Caco-2 (cell line): ENCODE data around the gene ASB16. TPM values are rescaled to one million over a fixed set of nuclear protein-coding genes. Genes with fewer than 3 reads are reported as not detected.

Experiments
- BruUV-seq: library from RNA; stranded (reverse); fragments of 400-500 nt; replicated peaks from 2 replicates; lab custom pipeline; 2021; lab: Mats Ljungman, UMichigan
- CTCF ChIA-PET: fragments of 300-600 bp; sonication (Branson Sonifier 250); formaldehyde crosslinking; loops from one replicate; lab custom pipeline; 2022; ENCODE audit warnings: antibody characterized with exemption; lab: Charles Lee
- POLR2A ChIA-PET: fragments of 300-600 bp; sonication (Branson Sonifier 250); formaldehyde crosslinking; loops from one replicate; lab custom pipeline; 2022; ENCODE audit warnings: antibody characterized with exemption; lab: Charles Lee
- DNase-seq, 2 experiments: peaks; one replicate each; pipeline versions ENCODE4 v3.0.0 to v3.0.0-alpha.2; 2020 to 2022
- H3K27me3 ChIP-seq: replicated peaks from 2 replicates; pipeline ENCODE4 v1.6.0; 2011; ENCODE audit warnings: low read length; ENCODE audit not compliant: control insufficient read depth, insufficient read depth
- H3K36me3 ChIP-seq: 2 replicates; pipeline ENCODE4 v1.5.1; 2011; ENCODE audit warnings: low read length; ENCODE audit not compliant: control insufficient read depth, insufficient read depth
- H3K4me1 ChIP-seq: fragments of 250-450 bp; sonication (Bioruptor Pico); 2 replicates; pipeline ENCODE4 v1.5.1; 2020; ENCODE audit warnings: mild to moderate bottlenecking
- H3K4me3 ChIP-seq: 2 replicates; pipeline ENCODE4 v1.5.1; 2011; ENCODE audit warnings: low read depth, mild to moderate bottlenecking, control low read depth, low read length
- H3K9me3 ChIP-seq: fragments of 250-450 bp; sonication (Bioruptor Pico); 2 replicates; pipeline ENCODE4 v1.5.1; 2020; ENCODE audit warnings: mild to moderate bottlenecking, moderate library complexity
- H3K27ac Mint-ChIP-seq: one replicate; pipeline ENCODE4 v1.8.0; 2022; ENCODE audit warnings: mixed read lengths; ENCODE audit not compliant: unreplicated experiment
- H3K27me3 Mint-ChIP-seq: one replicate; pipeline ENCODE4 v1.8.0; 2022; ENCODE audit warnings: mixed read lengths; ENCODE audit not compliant: insufficient read depth, unreplicated experiment
- H3K36me3 Mint-ChIP-seq: one replicate; pipeline ENCODE4 v1.8.0; 2022; ENCODE audit warnings: mild to moderate bottlenecking, mixed read lengths; ENCODE audit not compliant: insufficient read depth, unreplicated experiment
- H3K4me1 Mint-ChIP-seq: one replicate; pipeline ENCODE4 v1.8.0; 2022; ENCODE audit warnings: low read depth, mixed read lengths; ENCODE audit not compliant: unreplicated experiment
- H3K4me3 Mint-ChIP-seq: one replicate; pipeline ENCODE4 v1.8.0; 2022; ENCODE audit warnings: mild to moderate bottlenecking, moderate library complexity, mixed read lengths; ENCODE audit not compliant: unreplicated experiment
- H3K9me3 Mint-ChIP-seq: one replicate; pipeline ENCODE4 v1.8.0; 2022; ENCODE audit warnings: mixed read lengths; ENCODE audit not compliant: unreplicated experiment
- CTCF ChIP-seq, 2 experiments: fragments of 200-600 bp in 1 of 2; IDR thresholded peaks; 1 replicate in 1 of 2; 2 replicates in 1 of 2; pipeline versions ENCODE4 v1.5.1 to v1.8.0; 2011 to 2022; ENCODE audit warnings: antibody characterized with exemption in 1 of 2, control low read depth in 1 of 2, inconsistent platforms in 1 of 2, low read depth in 1 of 2, low read length in 1 of 2, mild to moderate bottlenecking in 1 of 2, moderate library complexity in 1 of 2; ENCODE audit not compliant: insufficient read depth in 1 of 2, severe bottlenecking in 1 of 2, unreplicated experiment in 1 of 2
- intact Hi-C: fragments of 100-400 bp; cut with micrococcal nuclease; formaldehyde crosslinking; loops from one replicate; pipeline ENCODE4 v1.10.0; 2022; ENCODE audit not compliant: unreplicated experiment
- total RNA-seq: library from RNA; stranded (reverse); gene quantifications from 2 replicates; pipeline ENCODE4 v1.2.3, GENCODE V29; 2022

The ASB16 gene
- total RNA-seq, 1 experiment from 2014 or later, result not detected

GRCh38 chr17:44221862-44222111 is 51.3 kb downstream of the ASB16 start:
- CTCF ChIA-PET, result interaction anchor here (0.6 to 1.9 kb wide), 9 partner anchors 12 to 653 kb away, joined by 3 to 13 read pairs (median 5); no protein-coding TSS in a partner anchor
- H3K27me3 ChIP-seq, result no peaks in the 10 kb centered on the region
- Mint-ChIP-seq H3K27ac (peak overlapping the region; percentile 69), H3K27me3 (no peaks in the 10 kb centered on the region), H3K4me3 (peak overlapping the region; percentile 97), H3K36me3 (peaks cover 23% of the 10 kb centered on the region), H3K9me3 (no peaks in the 10 kb centered on the region), H3K4me1 (peaks cover 7% of the 10 kb centered on the region)
- peaks cover 9% of the 10 kb centered on the region for H3K4me1 ChIP-seq
- peak in 1 of 2 experiments; percentile 35 for DNase-seq
- POLR2A ChIA-PET, result interaction anchor here (0.6 to 1.3 kb wide), 6 partner anchors 22 to 854 kb away, joined by 3 to 8 read pairs (median 5); partner anchors contain the start of genes ATXN7L3 and RUNDC3A
- no TSS peak for BruUV-seq
- H3K4me3 ChIP-seq, result peak overlapping the region; percentile 98
- intact Hi-C loops, result loop anchor here (5.0 kb wide), 1 partner anchor 86 kb away; the partner anchor contains the start of gene RUNDC3A
- H3K36me3 ChIP-seq, result no peaks in the 10 kb centered on the region
- no peaks in the 10 kb centered on the region for H3K9me3 ChIP-seq
- TF ChIP-seq CTCF (IDR thresholded peaks at IDR 0.05; ENCODE audit: insufficient read depth in 1 of 2, low read depth in 1 of 2, low read length in 1 of 2, severe bottlenecking in 1 of 2, unreplicated experiment in 1 of 2), result no peak

GRCh38 chr17:44222112-44222869 is 51.8 kb downstream of the ASB16 start:
- intact Hi-C loops, result loop anchor here (5.0 kb wide), 1 partner anchor 85 kb away; the partner anchor contains the start of gene RUNDC3A
- POLR2A ChIA-PET, result interaction anchor here (0.7 to 1.3 kb wide), 4 partner anchors 23 to 105 kb away, joined by 3 to 8 read pairs (median 5); partner anchors contain the start of genes ATXN7L3 and RUNDC3A
- BruUV-seq, result no TSS peak

More at GRCh38 chr17:44222112-44222869, 51.8 kb downstream of the ASB16 start:
- Histone ChIP-seq H3K4me1 (peaks cover 9% of the 10 kb centered on the region), H3K9me3 (no peaks in the 10 kb centered on the region), H3K27me3 (no peaks in the 10 kb centered on the region), H3K36me3 (no peaks in the 10 kb centered on the region), H3K4me3 (peak overlapping the region; percentile 98)
- CTCF ChIA-PET, result interaction anchor here (0.6 to 1.9 kb wide), 7 partner anchors 13 to 652 kb away, joined by 3 to 7 read pairs (median 5); no protein-coding TSS in a partner anchor
- peak overlapping the region; percentile 69 for H3K27ac Mint-ChIP-seq
- peak; percentile 8 to 24 for TF ChIP-seq CTCF (IDR thresholded peaks at IDR 0.05; ENCODE audit: insufficient read depth in 1 of 2, low read depth in 1 of 2, low read length in 1 of 2, severe bottlenecking in 1 of 2, unreplicated experiment in 1 of 2)
- H3K4me3 Mint-ChIP-seq, result peak overlapping the region; percentile 97
- H3K27me3 Mint-ChIP-seq, result no peaks in the 10 kb centered on the region
- peaks cover 21% of the 10 kb centered on the region for H3K36me3 Mint-ChIP-seq
- peaks cover 7% of the 10 kb centered on the region for H3K4me1 Mint-ChIP-seq
- H3K9me3 Mint-ChIP-seq, result no peaks in the 10 kb centered on the region
- DNase-seq, result peak; percentile 70 to 75
